HepG2 (cell line): ENCODE measurements around the gene CD177. TPM values are rescaled to one million over a fixed set of nuclear protein-coding genes. Genes with fewer than 3 reads are reported as not detected.

Experiments
- ATAC-seq: fragments of 200-7000 bp; cut with Tn5 transposase; 3 replicates; pipeline ENCODE4 v1.9.1; 2020; ENCODE audit warnings: mild to moderate bottlenecking, moderate library complexity
- BruUV-seq: library from RNA; stranded (reverse); fragments of 400-500 nt; replicated peaks from 2 replicates; lab custom pipeline; 2021; lab: Mats Ljungman, UMichigan
- CTCF ChIA-PET: fragments of 300-600 bp; formaldehyde crosslinking; extraction: SDS; loops from one replicate; lab custom pipeline; 2021; ENCODE audit warnings: low total read pairs, inconsistent platforms, low intra/inter-chr PET ratio; lab: Yijun Ruan, JAX
- POLR2A ChIA-PET: fragments of 350-600 bp; sonication (Branson Sonifier 250); formaldehyde crosslinking; loops from one replicate; lab custom pipeline; 2020; ENCODE audit warnings: antibody characterized with exemption, inconsistent platforms; lab: Yijun Ruan, JAX
- DNase-seq: peaks from one replicate; pipeline ENCODE4 v3.0.0-alpha.2; 2015; ENCODE audit warnings: low spot score
- FAIRE-seq: peaks from 3 replicates; lab custom pipeline; 2011; peaks lifted over from hg19 to GRCh38; lab: Jason Lieb, UNC
- H2AFZ ChIP-seq: one replicate; pipeline ENCODE4 v1.6.1; 2011; ENCODE audit warnings: low read length, inconsistent platforms
- H3K27ac ChIP-seq: fragments of 300-600 bp; 3 replicates; pipeline ENCODE4 v1.8.0; 2011; ENCODE audit warnings: mixed run types, mild to moderate bottlenecking, mixed read lengths, low read length, inconsistent platforms; ENCODE audit not compliant: insufficient read depth; ENCODE audit errors: extremely low read length
- H3K27me3 ChIP-seq, 2 experiments: fragments of 200-600 bp in 1 of 2; 2 replicates in 1 of 2; 3 replicates in 1 of 2; pipeline versions ENCODE4 v1.6.0 to v1.8.0; 2011; ENCODE audit warnings: low read length in 2 of 2, mild to moderate bottlenecking in 2 of 2, moderate library complexity in 2 of 2, inconsistent platforms in 1 of 2; ENCODE audit not compliant: insufficient read depth in 2 of 2, control insufficient read depth in 1 of 2
- H3K36me3 ChIP-seq, 2 experiments: fragments of 200-600 bp in 1 of 2; replicated peaks in 1 of 2; 2 replicates in 1 of 2; 3 replicates in 1 of 2; pipeline versions ENCODE4 v1.5.1 to v1.8.0; 2011; ENCODE audit warnings: low read length in 2 of 2, inconsistent platforms in 1 of 2; ENCODE audit not compliant: insufficient read depth in 2 of 2, control insufficient read depth in 1 of 2
- H3K4me1 ChIP-seq: 2 replicates; pipeline ENCODE4 v1.5.1; 2012; ENCODE audit warnings: low read length, inconsistent platforms; ENCODE audit not compliant: insufficient read depth
- H3K4me2 ChIP-seq: 2 replicates; pipeline ENCODE4 v1.6.0; 2011; ENCODE audit warnings: low read depth, low read length, inconsistent platforms
- H3K4me3 ChIP-seq, 3 experiments: fragments of 200-600 bp in 1 of 3; sonication (generic), shearing (Covaris generic) in 1 of 3; replicated peaks in 1 of 3; 2 replicates each; pipeline ENCODE4 v1.5.1; 2011 to 2016; ENCODE audit warnings: low read length in 3 of 3, inconsistent platforms in 2 of 3, low read depth in 2 of 3, mild to moderate bottlenecking in 2 of 3, control low read depth in 1 of 3, mixed read lengths in 1 of 3; ENCODE audit not compliant: insufficient read depth in 1 of 3
- H3K79me2 ChIP-seq: one replicate; pipeline ENCODE4 v1.6.1; 2011; ENCODE audit warnings: low read length, inconsistent platforms; ENCODE audit not compliant: insufficient read depth
- H3K9ac ChIP-seq: 2 replicates; pipeline ENCODE4 v1.6.0; 2011; ENCODE audit warnings: mild to moderate bottlenecking, low read depth, low read length, inconsistent platforms; ENCODE audit not compliant: insufficient read depth
- H3K9me3 ChIP-seq: 2 replicates; pipeline ENCODE4 v1.5.1; 2012; ENCODE audit warnings: mild to moderate bottlenecking, low read length
- H4K20me1 ChIP-seq: 2 replicates; pipeline ENCODE4 v1.6.0; 2011; ENCODE audit warnings: inconsistent platforms, mild to moderate bottlenecking, low read length, moderate library complexity; ENCODE audit not compliant: insufficient read depth
- AHR ChIP-seq: IDR thresholded peaks from 2 replicates; pipeline ENCODE4 v1.6.1; 2018; ENCODE audit warnings: missing genetic modification reagents, missing compliant biosample characterization
- CERS6 ChIP-seq: sonication (generic); formaldehyde crosslinking; IDR thresholded peaks from 2 replicates; pipeline ENCODE4 v1.5.0; 2020; ENCODE audit warnings: missing genetic modification reagents
- FUBP1 ChIP-seq: sonication (generic); formaldehyde crosslinking; IDR thresholded peaks from 2 replicates; pipeline ENCODE4 v1.5.1; 2020; ENCODE audit warnings: missing genetic modification reagents, mild to moderate bottlenecking, borderline replicate concordance
- KAT7 ChIP-seq: IDR thresholded peaks from 2 replicates; pipeline ENCODE4 v1.6.1; 2018; ENCODE audit warnings: borderline replicate concordance, missing compliant biosample characterization
- REL ChIP-seq: sonication (generic); formaldehyde crosslinking; conservative IDR thresholded peaks from 2 replicates; pipeline ENCODE4 v1.8.0; 2022; ENCODE audit warnings: mild to moderate bottlenecking, missing genetic modification reagents, moderate library complexity
- SAP130 ChIP-seq: IDR thresholded peaks from 2 replicates; pipeline ENCODE4 v1.6.1; 2016; ENCODE audit warnings: low read depth
- SMARCE1 ChIP-seq: fragments of 450-650 bp; IDR thresholded peaks from 2 replicates; pipeline ENCODE4 v1.6.1; 2017; ENCODE audit warnings: borderline replicate concordance
- SPEN ChIP-seq: sonication (generic); formaldehyde crosslinking; IDR thresholded peaks from 2 replicates; pipeline ENCODE4 v1.5.1; 2020; ENCODE audit warnings: low read depth, mild to moderate bottlenecking, missing genetic modification reagents
- TAF15 ChIP-seq: fragments of 200-400 bp; formaldehyde crosslinking; IDR thresholded peaks from one replicate; pipeline ENCODE4 v1.6.1; 2018; ENCODE audit warnings: mild to moderate bottlenecking, low read depth, low read length; ENCODE audit not compliant: poor library complexity, severe bottlenecking
- ZNF224 ChIP-seq: sonication (generic); formaldehyde crosslinking; IDR thresholded peaks from 2 replicates; pipeline ENCODE4 v1.5.0; 2020; ENCODE audit warnings: mild to moderate bottlenecking, missing genetic modification reagents
- ZNF605 ChIP-seq: sonication (generic); formaldehyde crosslinking; IDR thresholded peaks from 2 replicates; pipeline ENCODE4 v1.8.0; 2022; ENCODE audit warnings: mild to moderate bottlenecking, missing genetic modification reagents
- ZNF629 ChIP-seq: sonication (generic); formaldehyde crosslinking; conservative IDR thresholded peaks from 2 replicates; pipeline ENCODE4 v1.5.0; 2020; ENCODE audit warnings: missing genetic modification reagents
- ZNF713 ChIP-seq: sonication (generic); formaldehyde crosslinking; IDR thresholded peaks from 2 replicates; pipeline ENCODE4 v1.4.0; 2020; ENCODE audit warnings: mild to moderate bottlenecking, missing genetic modification reagents
- WGBS: methylation state at CpG from one replicate; pipeline ENCODE4 v1.1.6; 2017; ENCODE audit warnings: low lambda C conversion rate; 5-methylcytosine and 5-hydroxymethylcytosine counted together
- in situ Hi-C: cut with HindIII; loops from 2 replicates; pipeline ENCODE4 v1.10.0; 2017; ENCODE audit warnings: low pct_unique_long_range_greater_than_20kb; ENCODE audit not compliant: extremely low pct_ligation_motif_present
- intact Hi-C: fragments of 100-400 bp; cut with micrococcal nuclease; formaldehyde crosslinking; loops from one replicate; pipeline ENCODE4 v1.10.0; 2022; ENCODE audit not compliant: unreplicated experiment
- polyA plus RNA-seq, 8 experiments: library from polyadenylated mRNA; depleted of rRNA in 3 of 8; stranded (reverse) in 7 of 8; unstranded in 1 of 8; fragments of >200 nt; fragmentation: Illumina TruSeq in 4 of 8; extraction: Trizol in 4 of 8; gene quantifications; 2 replicates each; pipeline versions ENCODE4 v1.2.1 to v1.2.3, GENCODE V29; 2011 to 2016; ENCODE audit warnings: low read depth in 4 of 8, missing spikeins in 1 of 8, mixed read lengths in 1 of 8; ENCODE audit not compliant: insufficient read depth in 1 of 8
- total RNA-seq, 5 experiments: library from RNA; depleted of rRNA; stranded (reverse); fragments of >200 nt; fragmentation: Illumina TruSeq; extraction: Trizol; gene quantifications; 2 replicates each; pipeline ENCODE4 v1.2.3, GENCODE V29; 2016; ENCODE audit warnings: low read depth in 1 of 5

The CD177 gene
- total and polyA plus RNA-seq, 2 of the 13 experiments (the other 11 are each of a cell fraction or from before 2014, with no cell fraction given), result not detected

GRCh38 chr19:43407416-43408005, 54.0 kb downstream of the CD177 start:
- no peak for DNase-seq
- Histone ChIP-seq H3K4me2 (no peak overlapping the region), H3K27me3 (no peaks in the 10 kb centered on the region), H3K9ac (no peak overlapping the region), H3K9me3 (no peaks in the 10 kb centered on the region), H2AFZ (no peak overlapping the region), H3K79me2 (no peaks in the 10 kb centered on the region), H3K36me3 (no peaks in the 10 kb centered on the region), H3K4me3 (no peak overlapping the region), H4K20me1 (no peaks in the 10 kb centered on the region), H3K4me1 (no peaks in the 10 kb centered on the region), H3K27ac (no peak overlapping the region)
- FAIRE-seq, result no peak
- intact Hi-C loops, result no loop called here
- TF ChIP-seq FUBP1 (no peak), SPEN (CRISPR knock-in tag) (no peak), ZNF605 (CRISPR knock-in tag) (no peak), ZNF629 (CRISPR knock-in tag) (no peak), ZNF713 (CRISPR knock-in tag) (no peak), AHR (no peak), REL (CRISPR knock-in tag) (no peak)
- in situ Hi-C loops, result no loop called here
- CTCF ChIA-PET, result no interaction called here
- no TSS peak for BruUV-seq
- 69% methylated on average over 13 of the region's 22 CpGs for WGBS
- POLR2A ChIA-PET, result no interaction called here
- no peak for ATAC-seq

DNA sequence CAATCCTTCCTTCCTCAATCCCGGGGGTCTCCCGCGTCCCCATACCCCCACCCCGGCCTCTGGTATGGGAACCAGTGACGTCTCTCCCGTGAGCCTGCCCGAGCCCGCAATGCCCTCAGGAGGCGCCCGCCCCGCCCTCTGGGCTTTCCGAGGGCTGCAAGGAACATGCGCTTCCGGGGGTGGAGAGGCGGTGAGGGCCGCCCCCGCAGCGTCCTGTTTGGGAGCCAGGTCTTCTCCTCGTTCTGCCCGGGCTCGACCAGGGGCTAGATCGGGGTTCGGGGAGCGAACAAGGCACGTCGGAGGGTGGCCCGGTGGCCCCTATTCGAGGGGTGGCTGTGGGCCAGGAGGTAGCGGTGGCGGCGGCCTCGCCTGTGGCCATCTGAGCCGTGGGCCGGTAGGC, 54.6 kb downstream of the CD177 start:
- Histone ChIP-seq H3K4me1 (no peaks in the 10 kb centered on the region), H2AFZ (no peak overlapping the region), H3K4me2 (no peak overlapping the region), H3K27me3 (no peaks in the 10 kb centered on the region), H3K36me3 (no peaks in the 10 kb centered on the region), H3K9me3 (no peaks in the 10 kb centered on the region), H4K20me1 (no peaks in the 10 kb centered on the region), H3K4me3 (no peak overlapping the region), H3K9ac (no peak overlapping the region), H3K27ac (no peak overlapping the region), H3K79me2 (no peaks in the 10 kb centered on the region)
- FAIRE-seq (no peak), DNase-seq (no peak), ATAC-seq (no peak)
- intact Hi-C loops (no loop called here), in situ Hi-C loops (no loop called here)
- no peak for TF ChIP-seq KAT7 (CRISPR knock-in tag)
- TF ChIP-seq CERS6 (CRISPR knock-in tag), result no peak
- no peak for TF ChIP-seq TAF15
- no peak for TF ChIP-seq ZNF224 (CRISPR knock-in tag)
- no peak for TF ChIP-seq SAP130 (CRISPR knock-in tag)
- no peak for TF ChIP-seq SMARCE1
- WGBS, result 77% methylated on average over 10 of the region's 34 CpGs
- ChIA-PET POLR2A (no interaction called here), CTCF (no interaction called here)
- BruUV-seq, result no TSS peak
